HG02884 (cell line): Measurements from ENCODE around the gene CLCNKA.
"Not testable (repeated sequence)": the region's sequence is repeated elsewhere in the genome, so short reads cannot be mapped to it uniquely, and the experiment has no call there.

ENCODE experiments used
- ATAC-seq: cut with Tn5 transposase; IDR thresholded peaks from one replicate; pipeline ENCODE4 v1.9.1; 2021; ENCODE audit warnings: mild to moderate bottlenecking, moderate library complexity; ENCODE audit not compliant: unreplicated experiment

Gene CLCNKA

GRCh38 chr1:16061989-16062686 is 40.3 kb downstream of the CLCNKA start:
- ATAC-seq: not testable (repeated sequence)

- ATAC-seq: not testable (repeated sequence)
Observed at GRCh38 chr1:16062687-16063075, 40.8 kb downstream of the CLCNKA start.

- no peak for ATAC-seq
Observed at GRCh38 chr1:16063226-16063829, 41.5 kb downstream of the CLCNKA start.

- no peak for ATAC-seq
Observed at GRCh38 chr1:16063921-16064320, 42.1 kb downstream of the CLCNKA start.

- ATAC-seq: no peak
Observed at GRCh38 chr1:16064536-16065268, 42.9 kb downstream of the CLCNKA start.

GRCh38 chr1:16065269-16065576 is 43.4 kb downstream of the CLCNKA start:
- ATAC-seq: no peak

GRCh38 chr1:16066245-16066644 is 44.4 kb downstream of the CLCNKA start:
- no peak for ATAC-seq

- no peak for ATAC-seq
Observed at GRCh38 chr1:16067127-16067768, 45.4 kb downstream of the CLCNKA start.

- ATAC-seq: no peak
Observed at GRCh38 chr1:16067933-16068332, 46.1 kb downstream of the CLCNKA start.

GRCh38 chr1:16068356-16069270 is 46.8 kb downstream of the CLCNKA start:
- no peak for ATAC-seq

GRCh38 chr1:16070640-16071355 is 49.0 kb downstream of the CLCNKA start:
- ATAC-seq: no peak

GRCh38 chr1:16071614-16072013 is 49.8 kb downstream of the CLCNKA start:
- no peak for ATAC-seq

GRCh38 chr1:16072095-16072494 is 50.3 kb downstream of the CLCNKA start:
- ATAC-seq: no peak

GRCh38 chr1:16072616-16073484 is 51.0 kb downstream of the CLCNKA start:
- no peak for ATAC-seq

GRCh38 chr1:16073490-16074119 is 51.8 kb downstream of the CLCNKA start, which contains the start of gene FAM131C:
FAM131C (minus strand) TSS chr1:16073651; CDS start chr1:16073442, 209 bp downstream.
- ATAC-seq: no peak

GRCh38 chr1:16074217-16074616 is 52.4 kb downstream of the CLCNKA start:
- ATAC-seq: no peak

GRCh38 chr1:16075337-16076030 is 53.6 kb downstream of the CLCNKA start:
- no peak for ATAC-seq
